GM12873 (cell line): ENCODE data around the gene AHDC1.
A peak's percentile ranks its signal among the peaks of the same experiment; 100 is the strongest.

ENCODE experiments used
- TF ChIP-seq, protein P1 (sequence below): IDR thresholded peaks from 2 replicates; pipeline ENCODE4 v1.5.1; 2012; ENCODE audit warnings: low read depth, mild to moderate bottlenecking, moderate library complexity, low read length, control low read depth; ENCODE audit not compliant: insufficient read depth; ENCODE audit errors: missing control alignments

Gene AHDC1

DNA sequence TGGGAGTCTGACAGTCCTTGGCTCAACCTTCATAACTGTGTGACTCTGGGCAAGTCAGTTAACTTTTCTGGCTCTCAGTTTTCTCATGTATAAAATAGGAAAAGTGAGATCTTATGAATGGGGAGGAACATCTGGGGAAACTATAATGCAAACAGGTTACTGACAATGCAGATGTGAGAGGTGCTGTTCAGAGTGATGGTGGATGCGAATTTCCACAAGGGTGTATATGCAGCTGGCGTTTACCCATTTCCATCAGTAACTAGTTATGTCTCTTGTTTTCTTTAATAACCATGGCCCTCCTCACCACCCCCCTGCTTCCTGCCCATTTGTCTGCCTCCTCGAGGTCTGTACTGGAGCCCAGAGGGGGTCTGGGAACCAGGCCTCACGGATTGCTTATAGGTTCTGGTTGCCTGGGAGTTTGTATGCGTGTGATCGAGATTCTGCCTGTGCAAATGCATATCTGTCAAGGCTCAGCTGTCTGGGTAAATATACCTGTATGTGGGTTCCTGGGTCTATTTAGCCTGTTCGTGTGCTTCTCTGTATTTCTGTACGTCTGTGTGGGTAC, 44.4 kb downstream of the AHDC1 start:
- TF ChIP-seq, protein P1, sequence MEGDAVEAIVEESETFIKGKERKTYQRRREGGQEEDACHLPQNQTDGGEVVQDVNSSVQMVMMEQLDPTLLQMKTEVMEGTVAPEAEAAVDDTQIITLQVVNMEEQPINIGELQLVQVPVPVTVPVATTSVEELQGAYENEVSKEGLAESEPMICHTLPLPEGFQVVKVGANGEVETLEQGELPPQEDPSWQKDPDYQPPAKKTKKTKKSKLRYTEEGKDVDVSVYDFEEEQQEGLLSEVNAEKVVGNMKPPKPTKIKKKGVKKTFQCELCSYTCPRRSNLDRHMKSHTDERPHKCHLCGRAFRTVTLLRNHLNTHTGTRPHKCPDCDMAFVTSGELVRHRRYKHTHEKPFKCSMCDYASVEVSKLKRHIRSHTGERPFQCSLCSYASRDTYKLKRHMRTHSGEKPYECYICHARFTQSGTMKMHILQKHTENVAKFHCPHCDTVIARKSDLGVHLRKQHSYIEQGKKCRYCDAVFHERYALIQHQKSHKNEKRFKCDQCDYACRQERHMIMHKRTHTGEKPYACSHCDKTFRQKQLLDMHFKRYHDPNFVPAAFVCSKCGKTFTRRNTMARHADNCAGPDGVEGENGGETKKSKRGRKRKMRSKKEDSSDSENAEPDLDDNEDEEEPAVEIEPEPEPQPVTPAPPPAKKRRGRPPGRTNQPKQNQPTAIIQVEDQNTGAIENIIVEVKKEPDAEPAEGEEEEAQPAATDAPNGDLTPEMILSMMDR, result no peak

DNA sequence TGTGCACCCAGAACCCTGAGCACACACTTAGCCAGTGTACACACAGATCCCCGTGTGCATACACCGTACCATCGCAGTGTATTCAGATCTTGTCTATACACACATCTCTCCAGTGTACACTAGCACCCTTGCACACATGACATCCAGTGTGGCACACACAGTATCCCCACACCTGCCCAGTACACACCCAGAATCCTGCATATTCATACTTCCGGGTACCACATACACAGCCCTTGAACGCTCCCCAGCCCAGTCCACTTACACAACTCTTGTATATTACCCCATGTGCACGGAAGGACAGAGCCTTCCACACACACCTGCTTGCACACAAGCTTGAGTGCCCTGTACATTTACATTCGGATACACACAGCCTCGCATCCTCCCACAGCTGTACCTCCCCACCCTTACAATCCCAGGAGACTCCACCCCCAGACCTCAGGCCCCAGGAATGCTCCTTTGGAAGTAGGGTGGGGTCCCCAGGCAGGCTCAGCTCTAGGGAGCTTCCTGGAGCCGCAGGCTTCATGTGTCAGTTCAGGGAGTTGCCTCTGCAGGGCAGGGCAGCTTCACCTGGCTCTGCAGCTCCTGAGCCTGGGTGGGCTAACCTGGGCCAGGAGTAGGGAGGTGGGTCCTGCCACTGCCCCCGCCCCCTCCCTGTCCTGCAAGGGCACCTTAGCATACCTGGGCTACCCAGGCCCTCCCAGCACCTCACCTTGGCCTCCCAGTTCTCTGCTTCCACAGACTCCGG, 46.2 kb downstream of the AHDC1 start:
- TF ChIP-seq, protein P1, result no peak

DNA sequence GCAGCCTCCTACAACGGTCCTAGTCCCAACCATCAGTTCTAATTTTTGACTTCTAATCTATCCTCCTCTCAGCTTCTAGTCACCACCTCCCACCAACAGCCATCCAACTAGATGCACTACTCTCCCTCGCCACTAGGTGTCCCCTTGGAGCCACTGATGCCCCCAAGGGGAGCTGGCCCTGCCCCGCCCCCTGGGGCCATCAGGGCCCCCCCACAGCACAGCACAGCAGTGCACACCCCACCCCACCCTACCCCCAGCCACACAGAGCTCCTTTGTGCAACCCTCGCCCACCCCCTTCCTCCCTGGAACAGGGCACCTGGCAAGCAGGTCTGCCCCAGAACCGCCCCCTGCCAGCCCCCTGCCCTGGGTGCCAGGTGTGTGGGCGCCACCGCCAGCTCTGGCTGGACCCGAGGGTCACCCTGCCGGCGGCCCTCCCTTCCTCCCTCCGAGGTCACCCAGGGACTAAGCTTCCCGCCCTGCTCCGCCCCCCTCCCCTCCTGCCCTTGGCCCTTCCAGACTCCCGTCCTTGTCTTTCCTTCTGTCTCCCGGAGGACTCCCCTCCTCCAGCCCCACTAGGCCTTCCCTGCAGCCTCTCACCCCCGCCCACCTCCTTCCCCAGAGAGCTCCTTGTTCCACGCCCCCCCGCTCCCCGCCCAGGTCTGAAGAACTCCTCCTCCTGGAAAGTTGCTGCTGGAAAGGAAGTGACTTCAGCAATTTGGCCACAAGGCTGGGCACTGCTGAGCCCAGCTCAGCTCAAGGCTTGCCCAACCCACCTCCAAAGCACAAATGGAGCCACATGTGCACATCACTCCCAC, 47.0 kb downstream of the AHDC1 start:
- TF ChIP-seq, protein P1, result peak; percentile 95

DNA sequence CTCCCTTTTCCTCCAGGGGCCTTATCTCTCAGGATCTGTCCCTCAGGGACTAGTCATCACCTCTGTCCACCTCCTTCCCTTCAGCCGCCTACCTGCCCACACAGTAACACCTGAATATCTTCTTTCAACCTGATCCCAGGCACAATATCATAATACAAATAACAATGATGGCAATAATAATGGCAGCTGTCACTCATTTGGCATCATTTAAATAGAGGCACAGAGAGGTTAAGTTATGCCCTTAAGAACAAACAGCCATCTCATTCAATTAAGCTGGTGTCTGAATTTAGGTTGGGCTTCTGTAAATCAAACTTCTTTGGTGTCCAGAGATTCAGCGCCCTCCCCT, 47.5 kb downstream of the AHDC1 start:
- TF ChIP-seq, protein P1, result no peak

DNA sequence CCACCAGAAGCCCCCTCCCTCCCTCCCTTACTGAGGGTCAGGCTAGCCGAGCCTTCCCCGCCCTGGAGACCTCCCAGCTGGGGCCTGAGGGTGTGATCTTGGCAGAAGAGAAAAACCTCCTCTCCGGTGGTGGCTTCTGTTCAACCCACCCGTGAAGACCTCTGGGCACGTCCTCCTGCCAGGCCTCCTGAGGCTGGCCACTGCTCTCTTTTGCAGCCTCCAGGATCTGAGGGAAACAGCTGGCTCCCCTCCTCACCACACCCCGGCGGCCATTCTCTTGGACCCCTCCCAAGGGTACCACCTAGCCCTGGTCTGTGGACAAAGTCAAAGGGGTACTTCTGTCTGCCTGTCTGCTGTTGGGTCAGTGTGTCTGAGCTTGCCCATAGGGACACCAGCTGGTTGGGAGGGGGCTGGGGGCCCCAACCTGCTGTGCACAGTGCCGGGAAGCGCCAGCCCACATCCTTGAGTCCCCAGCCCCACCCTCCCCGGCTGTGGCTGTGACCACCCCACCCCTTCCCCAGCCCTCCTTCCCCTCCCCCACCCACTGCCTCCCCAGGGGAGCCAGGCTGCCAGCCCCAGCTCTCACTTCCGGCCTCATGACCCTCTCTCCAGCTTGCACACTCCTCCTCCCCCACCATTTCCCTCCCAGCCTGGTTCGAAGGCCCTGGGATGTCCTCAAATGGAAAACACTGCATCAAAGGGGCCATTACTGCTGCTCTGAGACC, 48.1 kb downstream of the AHDC1 start:
- TF ChIP-seq, protein P1, result no peak

DNA sequence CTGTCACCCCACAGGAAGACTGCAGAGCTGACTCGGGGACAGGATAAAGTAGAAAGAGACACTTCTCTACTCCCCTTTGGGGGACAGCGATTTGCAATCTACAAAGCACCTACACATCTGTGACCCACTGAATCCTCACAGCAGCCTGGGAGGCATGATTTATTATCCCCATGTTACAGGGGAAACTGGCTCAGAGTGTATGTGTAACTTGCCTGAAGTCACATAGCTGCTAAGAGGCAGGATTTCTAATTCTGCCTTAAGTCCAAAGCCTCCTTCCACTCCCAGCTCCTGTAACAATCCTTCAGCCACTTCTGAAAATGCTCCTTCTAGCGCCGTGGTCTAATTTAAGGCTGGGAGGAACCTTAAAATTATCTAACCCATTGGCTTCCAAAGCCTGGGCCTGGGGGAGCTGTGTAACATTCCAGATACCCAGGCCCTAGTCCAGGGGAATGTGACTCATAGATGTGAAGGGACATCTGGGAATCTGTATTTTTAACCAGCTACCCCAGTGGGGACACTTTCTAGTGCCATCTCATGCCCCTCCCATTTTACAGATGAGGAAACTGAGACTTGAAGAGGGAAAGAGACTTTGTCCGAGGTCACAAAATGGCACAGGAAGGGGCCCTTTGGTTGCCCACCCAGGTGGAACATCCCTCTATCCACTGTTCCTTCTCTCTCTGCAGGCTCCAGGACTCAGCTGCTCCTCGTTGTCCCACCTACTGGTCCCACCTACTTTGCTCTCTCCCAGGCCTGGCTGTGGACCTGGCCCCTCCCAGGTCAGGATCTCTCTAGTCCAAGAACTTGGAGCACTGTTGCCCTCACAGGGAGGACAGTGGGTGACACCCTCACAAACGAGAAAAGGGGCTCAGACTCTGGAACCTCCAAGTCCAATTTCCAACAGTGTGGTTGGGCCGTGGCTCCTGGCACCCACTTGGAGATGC, 48.9 kb downstream of the AHDC1 start:
- TF ChIP-seq, protein P1, result no peak
